NCI-H510A (cell line): Measurements from ENCODE around the gene RCOR3.

Source experiments
- DNase-seq: peaks from one replicate; lab custom pipeline; 2025; lab: John Stamatoyannopoulos, UW

The RCOR3 gene

GRCh38 chr1:211324992-211325775 lies 66.0 kb downstream of the RCOR3 start:
- DNase-seq, result peak; percentile 36

DNA sequence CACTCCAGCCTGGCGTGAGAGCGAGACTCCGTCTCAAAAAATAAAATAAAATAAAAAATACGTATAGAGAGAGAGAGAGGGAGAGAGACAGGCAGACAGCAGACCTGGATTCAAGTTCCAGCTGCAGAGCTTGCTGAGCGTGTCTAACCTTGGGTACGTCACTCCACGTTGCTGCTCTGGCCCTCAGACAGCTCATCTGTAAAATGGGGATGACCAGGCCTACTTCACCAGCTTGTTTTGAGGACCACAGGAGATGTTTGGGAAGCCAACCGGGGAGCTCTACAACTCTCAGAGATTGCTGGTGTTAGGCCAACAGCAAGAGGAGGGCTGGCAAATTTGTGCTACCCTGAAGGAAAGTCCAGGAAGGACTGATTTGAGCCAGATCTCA lies 67.0 kb downstream of the RCOR3 start:
- DNase-seq, result no peak

DNA sequence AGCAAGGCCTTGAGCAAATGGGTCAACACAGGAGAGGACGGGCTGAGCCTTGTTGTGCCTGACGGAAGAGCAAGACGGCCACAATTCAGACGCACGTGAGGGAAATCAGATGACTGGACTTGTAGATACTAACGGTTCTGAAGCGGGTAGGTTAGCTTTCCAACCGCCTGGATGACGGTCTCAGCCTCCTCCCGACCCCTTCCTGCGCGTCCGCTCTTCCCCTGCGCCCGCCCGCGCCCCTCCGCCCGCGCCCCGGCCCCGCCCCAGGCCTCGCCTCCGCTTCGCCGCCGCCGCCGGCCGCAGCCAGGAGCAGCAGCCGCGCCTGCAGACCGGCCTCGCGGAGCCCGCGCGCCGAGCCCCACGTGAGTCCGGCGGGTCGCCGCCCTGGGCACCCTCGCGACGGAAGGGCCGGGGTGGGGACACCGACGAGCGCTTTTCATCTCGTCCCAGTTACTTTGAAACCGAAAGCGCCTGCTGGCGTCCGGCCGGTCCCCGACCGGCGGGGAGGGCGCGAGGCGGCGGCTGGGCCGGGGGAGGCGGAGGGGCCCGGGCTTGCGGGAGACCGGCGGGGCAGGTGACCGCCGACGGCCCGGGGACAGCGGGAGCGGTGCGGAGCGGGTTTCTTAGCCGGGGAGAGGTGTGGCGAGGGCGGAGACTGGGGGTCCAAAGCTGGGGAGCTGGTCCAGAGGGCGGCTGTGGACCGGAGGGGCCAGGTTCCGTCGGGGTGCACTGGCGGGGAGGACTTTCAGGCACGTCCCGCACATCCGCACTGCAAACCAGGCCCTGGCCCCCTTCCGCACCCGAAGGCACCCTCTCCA lies 67.6 kb downstream of the RCOR3 start, which contains the start of gene TRAF5:
Gene TRAF5, plus strand, starts transcription at position 306 of the 818 bp plus-strand sequence. CDS start 26,407 bp downstream, outside the sequence.
- DNase-seq, result peak; percentile 53

- DNase-seq, result no peak
Observed at GRCh38 chr1:211327346-211327921, 68.3 kb downstream of the RCOR3 start.

DNA sequence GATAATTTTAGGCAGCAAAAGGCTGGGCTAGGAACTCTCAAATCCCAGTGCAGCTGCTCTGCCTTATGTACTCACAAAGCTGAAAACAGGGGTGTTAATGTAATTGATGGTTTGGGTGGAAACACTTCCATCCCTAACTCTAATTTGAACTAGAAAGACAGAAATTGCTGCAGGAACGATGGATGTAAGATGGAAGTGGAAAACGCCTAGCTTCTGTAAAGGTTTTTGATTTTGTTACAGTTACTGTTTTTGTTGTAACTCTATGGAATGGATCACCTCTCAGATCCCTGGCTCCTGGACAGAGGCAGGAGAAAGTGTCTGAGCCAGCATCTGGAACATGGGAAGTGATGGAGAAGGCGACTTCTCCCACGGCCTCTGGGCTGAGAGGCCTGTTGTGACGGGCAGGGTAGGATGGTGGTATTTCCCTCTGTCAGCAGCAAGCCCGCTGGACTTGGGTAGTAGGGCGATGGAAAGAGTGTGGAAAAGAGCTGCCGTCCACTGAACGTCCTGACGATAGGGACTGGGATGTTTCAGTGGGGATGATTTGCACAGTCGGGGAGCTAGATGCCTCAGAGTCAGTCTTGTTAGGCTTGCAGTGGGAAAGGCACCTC lies 69.0 kb downstream of the RCOR3 start:
- no peak for DNase-seq

GRCh38 chr1:211328866-211329475 lies 69.8 kb downstream of the RCOR3 start:
- DNase-seq, result no peak

DNA sequence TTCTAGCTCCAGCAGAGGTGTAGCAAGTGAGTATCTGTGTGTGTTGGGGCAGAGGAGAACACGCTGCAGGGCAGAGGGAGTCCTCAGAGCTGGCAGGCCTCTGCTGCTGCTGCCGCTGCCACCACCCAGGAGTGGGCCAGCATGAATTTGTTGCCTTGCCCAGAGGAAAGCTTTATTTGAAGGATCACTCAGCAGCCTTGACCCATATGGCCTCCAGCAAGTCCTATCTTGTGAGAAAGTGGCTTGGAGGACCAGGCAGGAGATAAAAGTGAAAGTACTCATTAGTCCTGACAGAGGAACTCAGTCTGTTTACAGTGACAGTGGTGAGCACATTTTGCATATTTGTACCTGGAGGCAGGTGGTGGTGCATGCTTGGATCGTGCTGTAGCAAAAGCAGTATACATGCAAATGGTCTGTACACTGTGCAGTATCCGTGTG lies 70.6 kb downstream of the RCOR3 start:
- DNase-seq, result no peak

GRCh38 chr1:211330282-211330936 lies 71.2 kb downstream of the RCOR3 start:
- DNase-seq, result no peak

DNA sequence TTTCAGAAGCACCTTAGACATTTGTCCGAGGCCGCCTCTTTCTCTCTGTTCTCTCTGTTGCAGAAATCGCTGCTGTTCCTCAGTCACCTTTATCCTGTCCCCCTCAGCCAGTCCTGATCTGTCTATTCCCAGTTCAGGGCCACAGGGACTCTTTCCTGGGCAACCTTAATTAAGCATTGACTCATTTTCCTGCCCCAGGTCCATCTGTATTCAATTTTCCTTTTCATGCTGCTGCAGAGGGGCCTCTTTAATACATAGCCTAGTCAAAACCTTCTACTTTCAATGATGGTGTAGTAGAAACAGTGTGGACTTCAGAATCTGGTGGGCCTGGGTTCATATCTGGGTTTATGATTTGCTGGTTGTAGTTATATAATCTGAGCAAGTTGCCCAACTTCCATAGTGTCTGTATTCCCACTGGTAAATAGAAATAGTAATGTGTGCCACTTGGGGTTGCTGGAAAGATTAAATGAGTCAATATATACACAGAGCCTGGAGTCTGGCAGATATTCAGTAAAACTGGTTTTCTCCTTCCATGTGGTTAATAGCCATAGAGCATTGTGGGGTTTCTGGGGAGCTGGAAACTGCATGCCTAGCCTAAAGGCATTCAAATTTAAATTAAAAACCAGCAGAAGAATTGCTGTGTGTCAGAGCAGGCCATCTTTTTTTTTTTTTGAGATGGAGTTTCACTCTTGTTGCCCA lies 72.0 kb downstream of the RCOR3 start:
- no peak for DNase-seq

GRCh38 chr1:211332036-211332616 lies 73.0 kb downstream of the RCOR3 start:
- DNase-seq, result no peak

DNA sequence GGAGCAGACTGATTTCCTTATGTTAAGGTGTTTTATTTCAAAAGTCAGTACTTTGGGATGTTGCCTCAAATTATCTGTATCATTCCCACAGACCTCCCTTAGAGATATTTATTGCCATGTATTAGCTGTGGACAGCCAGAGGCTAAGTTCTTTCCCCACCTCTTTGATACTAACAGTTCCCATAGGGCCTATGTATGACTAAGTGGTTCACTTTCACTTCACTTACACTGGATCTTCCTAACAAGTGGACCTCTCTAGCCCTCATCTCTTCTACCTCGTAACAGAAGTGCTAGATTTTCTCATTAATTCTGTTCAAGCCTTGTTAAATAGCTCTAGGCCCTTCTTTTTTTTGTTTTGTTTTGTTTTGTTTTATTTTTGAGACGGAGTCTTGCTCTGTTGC lies 73.7 kb downstream of the RCOR3 start:
- DNase-seq, result no peak

- no peak for DNase-seq
Observed at GRCh38 chr1:211333906-211334305, 74.7 kb downstream of the RCOR3 start.

DNA sequence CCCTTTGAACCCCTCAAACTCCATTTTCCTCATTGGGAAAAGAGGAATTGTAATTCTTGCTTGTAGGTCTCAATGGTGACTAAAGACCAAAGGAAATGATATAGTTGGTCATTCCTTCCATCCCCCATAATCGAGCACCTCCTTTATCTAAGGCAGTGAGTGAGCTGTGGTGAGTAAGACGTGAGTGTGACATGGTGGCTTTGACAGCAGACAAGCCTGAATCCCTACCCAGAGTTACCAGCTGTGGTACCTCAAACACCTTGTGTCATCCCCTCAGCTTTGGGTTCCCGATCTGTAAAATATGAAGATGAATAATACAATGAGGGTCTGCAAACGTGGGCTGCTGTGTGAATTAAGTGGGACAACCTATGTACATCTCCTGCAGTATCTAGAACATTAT lies 75.8 kb downstream of the RCOR3 start:
- no peak for DNase-seq

GRCh38 chr1:211335522-211336157 lies 76.5 kb downstream of the RCOR3 start:
- DNase-seq, result no peak

DNA sequence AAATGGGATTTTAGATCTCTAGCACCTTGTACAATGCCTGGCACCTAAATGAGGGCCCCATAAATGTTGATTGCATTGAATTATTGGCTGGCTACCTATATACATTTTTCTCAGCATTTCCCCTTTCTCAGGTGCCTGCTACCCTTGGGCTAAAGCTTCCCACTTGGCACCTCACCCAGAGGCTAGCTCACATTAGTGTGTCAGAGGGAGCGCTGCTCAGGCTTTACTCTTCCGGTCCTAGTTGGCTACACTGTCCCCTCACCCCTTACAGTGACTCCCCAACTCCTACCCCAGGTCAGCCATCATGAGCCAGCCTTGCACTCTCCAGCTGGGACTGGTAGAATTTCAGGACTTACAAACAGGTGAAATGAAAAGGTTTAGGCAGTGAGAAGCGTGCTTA lies 77.0 kb downstream of the RCOR3 start:
- no peak for DNase-seq

- no peak for DNase-seq
Observed at GRCh38 chr1:211336775-211337174, 77.6 kb downstream of the RCOR3 start.

DNA sequence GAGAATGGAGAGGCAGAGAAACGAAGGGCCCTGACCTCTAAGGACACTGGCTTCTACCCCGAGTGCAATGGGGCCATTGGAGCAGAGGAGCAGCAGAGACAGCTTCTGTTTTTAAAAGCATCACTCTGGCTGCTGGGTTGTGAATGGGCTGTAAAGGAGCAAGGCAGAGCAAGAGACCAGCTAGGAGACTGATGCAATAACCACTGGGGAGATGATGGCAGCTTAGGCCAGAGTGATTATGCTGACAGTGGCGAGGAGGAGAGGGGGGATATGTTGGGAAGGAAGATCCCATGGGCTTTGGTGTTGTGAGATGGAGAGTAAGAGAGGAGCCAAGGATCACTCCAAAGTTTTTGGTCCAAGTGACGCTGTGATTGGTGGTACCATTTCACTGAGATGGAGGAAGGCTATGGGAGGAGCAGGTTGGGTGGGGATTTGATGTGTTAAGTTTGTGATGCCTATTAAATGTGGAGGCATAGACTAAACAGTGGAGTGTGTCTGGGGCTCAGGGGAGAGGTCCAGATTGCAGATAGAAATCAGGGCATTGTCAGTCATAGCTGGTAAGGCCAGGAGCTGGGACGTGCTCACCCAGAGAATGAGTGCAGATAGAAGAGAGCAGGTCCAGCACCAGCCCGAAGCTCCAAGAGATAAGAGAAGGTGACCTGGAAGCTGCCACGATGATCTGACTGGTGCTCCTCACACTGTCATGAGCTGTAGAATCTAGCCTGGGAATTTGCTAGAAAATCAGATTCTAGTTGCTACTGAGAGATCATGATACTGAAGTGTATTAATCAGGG lies 78.5 kb downstream of the RCOR3 start:
- no peak for DNase-seq

- no peak for DNase-seq
Observed at GRCh38 chr1:211338224-211338620, 79.1 kb downstream of the RCOR3 start.

GRCh38 chr1:211339631-211340041 lies 80.5 kb downstream of the RCOR3 start:
- no peak for DNase-seq
